ENCODE results near the gene NYAP2.

Gene NYAP2

DNA sequence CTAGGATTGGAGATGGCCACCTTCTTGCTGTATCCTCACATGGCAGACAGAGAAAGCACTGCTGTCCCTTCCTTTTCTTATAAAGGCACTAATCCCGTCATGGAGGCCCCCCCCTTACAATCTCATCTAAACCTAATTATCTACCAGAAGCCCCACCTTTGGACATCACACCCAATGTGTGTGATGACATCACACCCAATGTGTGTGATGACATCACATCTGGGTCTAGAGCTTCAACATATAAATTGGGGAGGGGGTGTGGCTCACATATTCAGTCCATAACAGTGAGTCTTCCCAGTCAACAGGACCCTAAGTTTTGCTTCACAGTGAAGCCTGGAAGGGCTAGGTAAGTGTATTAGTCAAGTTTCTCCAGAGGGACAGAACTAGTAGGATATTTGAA, 213.1 kb downstream of the NYAP2 start:
- no peak for DNase-seq
- Histone ChIP-seq H3K36me3 (ENCODE audit: control insufficient read depth in 4 of 4, insufficient read depth in 4 of 4, low read length in 3 of 4) (no peaks in the 10 kb centered on the region), H3K4me3 (ENCODE audit: control insufficient read depth in 1 of 7, extremely low read depth in 1 of 7, insufficient read depth in 4 of 7, low read depth in 2 of 7, low read length in 6 of 7) (no peak overlapping the region), H3K27me3 (replicated peaks in 2 of 5; ENCODE audit: control insufficient read depth in 4 of 5, insufficient read depth in 5 of 5, low read length in 4 of 5) (peaks cover 0 to 2% (median 0%) of the 10 kb centered on the region in 5 experiments), H3K27ac (ENCODE audit: insufficient read depth in 1 of 2, low read depth in 1 of 2, low read length in 2 of 2, poor library complexity in 1 of 2, severe bottlenecking in 2 of 2) (no peak overlapping the region), H3K9me3 (ENCODE audit: control extremely low read depth in 1 of 5, control insufficient read depth in 4 of 5, insufficient read depth in 2 of 5, low read depth in 1 of 5, low read length in 4 of 5) (no peaks in the 10 kb centered on the region), H3K4me1 (ENCODE audit: control extremely low read depth in 1 of 4, control insufficient read depth in 4 of 4, insufficient read depth in 4 of 4, low read length in 3 of 4) (no peaks in the 10 kb centered on the region)
- 80% methylated on average over 1 of the region's 1 CpG for WGBS (ENCODE audit: insufficient coverage)
- ChIA-PET POLR2A (no interaction called here), CTCF (no interaction called here)

DNA sequence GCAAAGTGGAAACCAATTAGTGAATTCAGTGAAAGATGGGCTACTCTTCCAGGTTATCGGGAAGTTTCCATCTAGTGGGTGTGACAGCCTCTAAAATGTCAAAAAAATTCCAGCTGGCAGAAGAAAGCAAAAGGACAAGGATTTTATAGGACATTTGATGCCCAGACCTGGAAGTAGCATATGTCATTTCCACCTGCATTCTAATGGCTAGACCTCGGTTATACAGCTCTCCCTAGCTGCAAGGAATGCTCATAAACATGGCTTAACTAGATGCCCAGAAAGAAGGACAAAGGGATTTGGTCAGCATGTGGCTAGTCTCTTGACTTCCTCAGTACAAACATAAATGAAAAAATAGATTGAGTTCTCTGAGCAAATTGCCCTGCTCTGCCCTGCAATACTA, 215.4 kb downstream of the NYAP2 start:
- no peak for DNase-seq
- Histone ChIP-seq H3K27me3 (replicated peaks in 2 of 5; ENCODE audit: control insufficient read depth in 4 of 5, insufficient read depth in 5 of 5, low read length in 4 of 5) (peaks cover 0 to 2% (median 0%) of the 10 kb centered on the region in 5 experiments), H3K4me1 (ENCODE audit: control extremely low read depth in 1 of 4, control insufficient read depth in 4 of 4, insufficient read depth in 4 of 4, low read length in 3 of 4) (no peaks in the 10 kb centered on the region), H3K9me3 (ENCODE audit: control extremely low read depth in 1 of 5, control insufficient read depth in 4 of 5, insufficient read depth in 2 of 5, low read depth in 1 of 5, low read length in 4 of 5) (no peaks in the 10 kb centered on the region), H3K4me3 (ENCODE audit: control insufficient read depth in 1 of 7, extremely low read depth in 1 of 7, insufficient read depth in 4 of 7, low read depth in 2 of 7, low read length in 6 of 7) (no peak overlapping the region), H3K36me3 (ENCODE audit: control insufficient read depth in 4 of 4, insufficient read depth in 4 of 4, low read length in 3 of 4) (no peaks in the 10 kb centered on the region), H3K27ac (ENCODE audit: insufficient read depth in 1 of 2, low read depth in 1 of 2, low read length in 2 of 2, poor library complexity in 1 of 2, severe bottlenecking in 2 of 2) (no peak overlapping the region)
- ChIA-PET CTCF (no interaction called here), POLR2A (no interaction called here)
- WGBS (ENCODE audit: insufficient coverage): 89% methylated on average over 2 of the region's 2 CpGs

DNA sequence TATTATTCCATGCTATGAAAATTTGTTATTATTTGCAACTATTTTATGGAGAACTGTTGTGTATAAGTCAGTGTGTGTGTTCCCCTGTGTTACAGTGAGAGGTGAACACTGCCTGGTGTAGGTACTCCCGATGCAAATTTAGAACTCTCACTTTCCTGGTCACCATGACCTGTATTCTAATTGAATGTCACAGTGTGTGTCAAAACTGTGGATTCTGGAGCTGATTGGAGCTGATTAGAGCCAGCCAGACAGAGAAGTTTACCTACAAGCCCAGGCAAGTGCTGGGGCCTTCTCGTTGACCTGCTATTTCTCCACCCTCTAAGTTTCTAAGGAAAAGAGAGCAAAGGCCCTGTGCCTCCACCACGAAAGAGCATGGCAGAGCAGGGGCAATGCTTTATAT, 216.0 kb downstream of the NYAP2 start:
- Histone ChIP-seq H3K36me3 (ENCODE audit: control insufficient read depth in 4 of 4, insufficient read depth in 4 of 4, low read length in 3 of 4) (no peaks in the 10 kb centered on the region), H3K4me1 (ENCODE audit: control extremely low read depth in 1 of 4, control insufficient read depth in 4 of 4, insufficient read depth in 4 of 4, low read length in 3 of 4) (no peaks in the 10 kb centered on the region), H3K27me3 (replicated peaks in 2 of 5; ENCODE audit: control insufficient read depth in 4 of 5, insufficient read depth in 5 of 5, low read length in 4 of 5) (peaks cover 0 to 2% (median 0%) of the 10 kb centered on the region in 5 experiments), H3K9me3 (ENCODE audit: control extremely low read depth in 1 of 5, control insufficient read depth in 4 of 5, insufficient read depth in 2 of 5, low read depth in 1 of 5, low read length in 4 of 5) (no peaks in the 10 kb centered on the region), H3K27ac (ENCODE audit: insufficient read depth in 1 of 2, low read depth in 1 of 2, low read length in 2 of 2, poor library complexity in 1 of 2, severe bottlenecking in 2 of 2) (no peak overlapping the region), H3K4me3 (ENCODE audit: control insufficient read depth in 1 of 7, extremely low read depth in 1 of 7, insufficient read depth in 4 of 7, low read depth in 2 of 7, low read length in 6 of 7) (no peak overlapping the region)
- WGBS (ENCODE audit: insufficient coverage): 75% methylated on average over 1 of the region's 3 CpGs
- CTCF ChIA-PET: no interaction called here
- DNase-seq: no peak
- POLR2A ChIA-PET: no interaction called here

DNA sequence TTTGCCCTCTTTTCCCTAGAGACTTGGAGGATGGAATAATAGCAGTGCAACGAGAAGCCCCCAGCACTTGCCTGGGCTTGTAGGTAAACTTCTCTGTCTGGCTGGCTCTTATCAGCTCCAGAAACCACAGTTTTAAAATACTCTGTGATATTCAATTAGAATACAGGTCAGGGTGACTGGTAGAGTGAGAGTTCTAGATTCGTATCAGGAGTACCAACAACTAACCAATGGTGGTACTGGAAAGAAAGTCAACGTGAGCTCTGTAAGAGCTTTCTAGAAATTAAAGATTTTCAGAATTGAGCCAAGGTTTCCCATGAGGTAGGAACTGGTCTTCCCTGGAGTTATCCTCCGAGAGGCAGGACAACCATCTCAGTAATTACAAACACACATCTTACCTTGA, 216.9 kb downstream of the NYAP2 start:
- POLR2A ChIA-PET: no interaction called here
- CTCF ChIA-PET: no interaction called here
- Histone ChIP-seq H3K27ac (ENCODE audit: insufficient read depth in 1 of 2, low read depth in 1 of 2, low read length in 2 of 2, poor library complexity in 1 of 2, severe bottlenecking in 2 of 2) (no peak overlapping the region), H3K27me3 (replicated peaks in 2 of 5; ENCODE audit: control insufficient read depth in 4 of 5, insufficient read depth in 5 of 5, low read length in 4 of 5) (peaks cover 0 to 2% (median 0%) of the 10 kb centered on the region in 5 experiments), H3K36me3 (ENCODE audit: control insufficient read depth in 4 of 4, insufficient read depth in 4 of 4, low read length in 3 of 4) (no peaks in the 10 kb centered on the region), H3K9me3 (ENCODE audit: control extremely low read depth in 1 of 5, control insufficient read depth in 4 of 5, insufficient read depth in 2 of 5, low read depth in 1 of 5, low read length in 4 of 5) (no peaks in the 10 kb centered on the region), H3K4me1 (ENCODE audit: control extremely low read depth in 1 of 4, control insufficient read depth in 4 of 4, insufficient read depth in 4 of 4, low read length in 3 of 4) (no peaks in the 10 kb centered on the region), H3K4me3 (ENCODE audit: control insufficient read depth in 1 of 7, extremely low read depth in 1 of 7, insufficient read depth in 4 of 7, low read depth in 2 of 7, low read length in 6 of 7) (no peak overlapping the region)
- WGBS (ENCODE audit: insufficient coverage): 93% methylated on average over 2 of the region's 4 CpGs
- DNase-seq: no peak

DNA sequence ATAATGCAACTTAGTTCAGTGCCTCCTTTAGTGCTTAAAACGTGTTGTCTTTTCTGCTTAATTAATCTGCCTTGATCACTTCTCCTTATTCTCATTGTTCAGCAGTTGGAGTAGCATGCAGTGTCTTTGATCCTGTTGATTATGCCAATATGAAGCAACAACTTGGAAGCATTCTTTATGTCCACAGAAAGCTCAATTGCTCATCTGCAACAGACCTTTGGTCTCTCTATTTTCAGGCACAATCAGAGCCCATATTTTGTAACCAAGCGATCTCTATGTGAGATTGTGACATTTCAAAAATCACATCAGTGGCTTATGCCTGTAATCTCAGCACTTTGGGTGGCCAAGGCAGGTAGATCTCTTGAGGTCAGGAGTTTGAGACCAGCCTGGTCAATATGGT, 217.3 kb downstream of the NYAP2 start:
- Histone ChIP-seq H3K9me3 (ENCODE audit: control extremely low read depth in 1 of 5, control insufficient read depth in 4 of 5, insufficient read depth in 2 of 5, low read depth in 1 of 5, low read length in 4 of 5) (no peaks in the 10 kb centered on the region), H3K4me1 (ENCODE audit: control extremely low read depth in 1 of 4, control insufficient read depth in 4 of 4, insufficient read depth in 4 of 4, low read length in 3 of 4) (no peaks in the 10 kb centered on the region), H3K27me3 (replicated peaks in 2 of 5; ENCODE audit: control insufficient read depth in 4 of 5, insufficient read depth in 5 of 5, low read length in 4 of 5) (peaks cover 0 to 2% (median 0%) of the 10 kb centered on the region in 5 experiments), H3K27ac (ENCODE audit: insufficient read depth in 1 of 2, low read depth in 1 of 2, low read length in 2 of 2, poor library complexity in 1 of 2, severe bottlenecking in 2 of 2) (no peak overlapping the region), H3K4me3 (ENCODE audit: control insufficient read depth in 1 of 7, extremely low read depth in 1 of 7, insufficient read depth in 4 of 7, low read depth in 2 of 7, low read length in 6 of 7) (no peak overlapping the region), H3K36me3 (ENCODE audit: control insufficient read depth in 4 of 4, insufficient read depth in 4 of 4, low read length in 3 of 4) (no peaks in the 10 kb centered on the region)
- WGBS (ENCODE audit: insufficient coverage): 100% methylated on average over 1 of the region's 2 CpGs
- DNase-seq: no peak
- ChIA-PET CTCF (no interaction called here), POLR2A (no interaction called here)

DNA sequence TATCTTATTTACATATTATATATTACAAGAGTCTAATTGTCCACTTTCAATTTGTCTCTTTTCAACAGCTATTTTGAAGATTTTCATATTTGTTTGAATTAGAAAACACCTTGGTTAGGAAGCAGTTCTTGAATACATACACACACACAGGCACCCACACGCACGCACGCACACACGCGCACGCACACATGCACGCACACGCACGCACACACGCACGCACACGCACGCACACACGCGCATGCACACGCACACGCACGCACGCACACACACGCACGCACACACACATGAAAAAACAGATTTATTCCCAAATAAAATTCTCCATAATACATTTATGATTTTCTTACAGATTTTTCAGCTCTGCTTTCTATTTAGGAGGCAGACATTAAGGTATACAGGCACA, 220.7 kb downstream of the NYAP2 start:
- H3K4me3 ChIP-seq (ENCODE audit: control insufficient read depth in 1 of 7, extremely low read depth in 1 of 7, insufficient read depth in 4 of 7, low read depth in 2 of 7, low read length in 6 of 7): no peak overlapping the region
- CTCF ChIA-PET: no interaction called here
- no CpG with 5 or more reads among the region's 21 CpGs for WGBS (ENCODE audit: insufficient coverage)

DNA sequence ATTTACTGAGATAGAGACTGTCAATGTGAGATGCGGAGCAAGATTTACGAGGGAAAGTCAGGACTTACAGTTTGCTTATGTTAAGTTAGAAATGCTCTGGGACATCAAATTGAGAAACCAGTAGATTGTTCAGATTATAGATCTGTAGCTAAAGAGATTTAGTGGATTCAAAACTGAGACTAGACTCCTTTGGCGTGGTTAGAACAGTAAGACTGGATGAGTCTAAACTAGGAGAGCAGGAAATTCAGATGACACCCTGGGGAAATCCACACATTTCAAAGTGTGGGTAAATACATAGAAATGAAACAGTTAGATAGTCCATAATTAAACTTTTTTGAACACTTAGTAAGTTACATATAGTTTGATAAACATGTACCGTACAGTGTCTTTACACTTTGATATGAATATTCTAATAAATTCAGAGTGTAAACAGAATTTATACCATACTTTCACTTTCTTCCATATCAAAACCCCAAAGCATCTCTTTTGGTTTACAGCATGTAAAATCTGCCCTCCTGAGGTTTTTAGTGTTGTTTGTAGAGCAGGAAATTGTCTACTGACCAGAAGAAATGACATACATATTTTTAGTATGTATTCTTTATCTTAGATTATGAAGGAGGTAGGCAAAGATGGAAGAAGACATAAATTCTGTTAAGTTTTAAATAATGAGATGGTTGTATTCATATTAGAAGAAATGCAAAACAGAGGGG, 231.5 kb downstream of the NYAP2 start:
- ChIA-PET CTCF (no interaction called here), POLR2A (no interaction called here)
- 92% methylated on average over 3 of the region's 4 CpGs for WGBS (ENCODE audit: insufficient coverage)
- DNase-seq: no peak
- H3K4me3 ChIP-seq (ENCODE audit: control insufficient read depth in 1 of 7, extremely low read depth in 1 of 7, insufficient read depth in 4 of 7, low read depth in 2 of 7, low read length in 6 of 7): no peak overlapping the region
- no peaks in the 10 kb centered on the region for H3K36me3 ChIP-seq (ENCODE audit: control insufficient read depth in 4 of 4, insufficient read depth in 4 of 4, low read length in 3 of 4)
- H3K27ac ChIP-seq (ENCODE audit: insufficient read depth in 1 of 2, low read depth in 1 of 2, low read length in 2 of 2, poor library complexity in 1 of 2, severe bottlenecking in 2 of 2): no peak overlapping the region
- H3K9me3 ChIP-seq (ENCODE audit: control extremely low read depth in 1 of 5, control insufficient read depth in 4 of 5, insufficient read depth in 2 of 5, low read depth in 1 of 5, low read length in 4 of 5): no peaks in the 10 kb centered on the region
- H3K4me1 ChIP-seq (ENCODE audit: control extremely low read depth in 1 of 4, control insufficient read depth in 4 of 4, insufficient read depth in 4 of 4, low read length in 3 of 4): no peaks in the 10 kb centered on the region
- peaks cover 0 to 2% (median 0%) of the 10 kb centered on the region in 5 experiments for H3K27me3 ChIP-seq (replicated peaks in 2 of 5; ENCODE audit: control insufficient read depth in 4 of 5, insufficient read depth in 5 of 5, low read length in 4 of 5)

More for the DNA sequence above, 220.7 kb downstream of the NYAP2 start:
- DNase-seq: no peak
- Histone ChIP-seq H3K27me3 (replicated peaks in 2 of 5; ENCODE audit: control insufficient read depth in 4 of 5, insufficient read depth in 5 of 5, low read length in 4 of 5) (peaks cover 0 to 2% (median 0%) of the 10 kb centered on the region in 5 experiments), H3K9me3 (ENCODE audit: control extremely low read depth in 1 of 5, control insufficient read depth in 4 of 5, insufficient read depth in 2 of 5, low read depth in 1 of 5, low read length in 4 of 5) (no peaks in the 10 kb centered on the region), H3K27ac (ENCODE audit: insufficient read depth in 1 of 2, low read depth in 1 of 2, low read length in 2 of 2, poor library complexity in 1 of 2, severe bottlenecking in 2 of 2) (no peak overlapping the region), H3K4me1 (ENCODE audit: control extremely low read depth in 1 of 4, control insufficient read depth in 4 of 4, insufficient read depth in 4 of 4, low read length in 3 of 4) (no peaks in the 10 kb centered on the region), H3K36me3 (ENCODE audit: control insufficient read depth in 4 of 4, insufficient read depth in 4 of 4, low read length in 3 of 4) (no peaks in the 10 kb centered on the region)
- POLR2A ChIA-PET: no interaction called here

All from common myeloid progenitor, CD34-positive (primary cell).